Measurements from ENCODE around the gene TNS1.

Gene TNS1

DNA sequence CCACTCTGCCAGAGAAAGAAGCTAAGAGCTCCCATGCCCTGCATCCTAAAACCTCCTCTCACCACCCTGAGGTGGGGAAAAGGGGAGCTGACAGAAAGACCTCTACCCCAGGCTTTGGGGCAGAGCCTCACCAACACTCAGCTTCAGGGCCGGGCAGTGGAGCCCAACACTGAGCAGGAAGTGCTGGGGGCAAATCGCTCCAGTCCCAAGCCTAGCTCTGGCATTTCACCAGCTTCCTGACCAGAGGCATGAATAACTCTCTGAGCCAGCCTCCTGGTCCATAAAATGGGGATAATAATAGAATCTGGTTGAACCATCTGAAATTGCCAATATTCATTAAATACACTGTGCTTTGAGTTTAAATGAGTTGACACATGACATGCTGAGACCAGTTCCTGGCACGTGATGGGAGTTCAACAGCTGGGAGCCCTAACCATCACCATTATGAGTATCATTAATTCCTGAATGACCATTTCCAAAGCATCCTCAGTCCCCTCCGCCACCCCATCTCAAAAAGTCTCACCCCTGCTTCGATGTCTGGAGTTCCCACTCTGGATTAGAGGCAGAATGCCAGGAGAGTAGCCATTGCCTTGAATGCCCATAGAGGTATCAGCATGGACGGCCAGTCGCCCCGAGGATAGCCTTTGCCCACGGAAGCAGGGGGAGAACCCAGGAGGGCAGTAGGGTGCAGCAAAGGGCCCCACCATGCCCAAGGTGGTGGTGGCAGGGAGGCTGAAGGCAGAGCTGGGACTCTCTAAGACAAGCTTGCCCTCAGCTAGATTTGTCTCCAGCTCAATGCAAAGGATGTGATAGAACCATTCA is 153.4 kb downstream of the TNS1 start:
- no peak for DNase-seq (ENCODE audit: low read depth)

DNA sequence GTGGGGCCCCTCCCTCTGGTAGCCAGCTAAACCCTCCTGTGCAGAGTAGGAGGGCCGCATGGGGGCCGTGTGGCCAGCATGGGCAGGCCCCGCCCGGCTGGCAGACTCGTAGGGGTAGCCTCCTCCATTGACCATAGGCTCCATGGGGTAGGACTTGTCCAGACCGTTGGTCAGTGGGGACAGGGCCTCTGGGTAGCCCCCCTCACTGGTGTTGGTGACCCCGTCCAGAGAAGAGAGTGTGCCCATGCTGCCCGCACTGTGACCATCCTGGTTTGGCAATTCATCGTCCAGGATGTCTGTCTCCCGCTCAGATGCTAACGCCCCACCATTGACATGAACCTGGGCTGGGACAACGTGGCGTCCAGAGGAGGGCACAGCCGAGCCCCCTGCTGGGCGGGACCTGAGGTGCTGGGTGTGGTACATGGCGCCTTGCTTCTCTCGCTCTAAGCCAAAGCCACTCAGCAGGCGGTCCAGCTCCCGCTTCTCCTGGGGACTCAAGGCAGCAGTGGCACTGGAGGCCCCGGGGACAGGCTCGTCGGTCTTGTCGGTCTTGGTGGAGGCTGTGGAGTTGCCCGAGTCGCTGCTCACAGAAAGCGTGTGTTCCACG is 154.3 kb downstream of the TNS1 start:
- no peak for DNase-seq (ENCODE audit: low read depth)

DNA sequence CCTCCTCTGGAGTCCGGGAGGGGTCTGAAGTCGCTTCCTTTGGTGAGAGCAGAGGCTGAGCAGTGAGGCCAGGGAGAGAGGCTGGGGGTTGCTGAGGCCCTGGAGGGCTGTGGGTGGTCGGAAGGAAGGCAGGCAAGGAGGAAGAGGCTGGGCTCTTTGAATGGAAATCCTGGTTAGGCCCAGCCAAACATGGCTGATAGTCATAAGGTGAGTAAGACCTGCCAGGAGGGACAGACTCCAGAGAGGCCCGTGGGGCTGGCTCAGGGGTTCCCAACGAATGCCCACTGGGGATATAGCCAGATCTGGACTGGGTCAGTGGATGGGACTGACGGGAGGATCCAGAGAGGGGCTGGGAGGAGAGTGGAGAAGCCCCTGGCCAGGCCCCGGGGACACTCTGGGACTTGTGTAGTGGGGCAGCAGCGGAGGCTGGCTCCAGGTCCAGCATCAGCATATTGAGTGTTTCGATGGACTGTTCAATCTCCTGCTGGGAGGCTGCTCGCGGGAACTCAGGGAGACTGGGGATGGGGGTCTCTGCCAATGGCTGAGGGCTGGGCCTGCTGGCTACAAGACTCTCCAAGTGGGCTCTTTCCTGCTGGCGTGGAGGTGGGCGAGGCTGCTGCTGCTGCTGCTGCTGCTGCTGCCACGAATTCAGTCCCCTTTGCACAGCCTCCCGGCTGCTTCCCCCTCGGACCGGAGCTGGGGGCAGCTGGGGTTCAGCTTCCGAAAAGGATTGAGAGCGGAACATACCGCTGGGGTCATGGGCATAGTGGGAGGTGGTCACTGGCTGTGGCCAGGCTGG is 155.0 kb downstream of the TNS1 start:
- no peak for DNase-seq (ENCODE audit: low read depth)

DNA sequence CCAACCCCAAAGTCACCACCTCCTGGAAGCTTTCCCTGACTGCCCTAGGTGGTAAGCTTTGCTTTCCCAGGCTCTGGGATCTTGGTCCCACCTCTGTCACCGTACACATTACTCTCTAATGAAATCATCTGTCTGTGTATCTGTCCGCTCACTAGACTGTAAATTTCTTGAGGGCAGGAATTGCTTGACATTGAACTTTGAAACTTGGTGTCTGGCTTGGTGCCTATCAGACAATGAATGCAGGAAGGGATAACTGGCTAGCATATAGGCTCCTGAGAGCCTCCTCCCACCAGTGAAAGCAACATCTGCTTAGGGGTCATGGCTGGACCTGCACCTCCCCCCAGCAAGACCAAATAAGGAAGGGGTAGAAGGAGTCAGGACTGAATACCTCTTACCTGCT is 155.7 kb downstream of the TNS1 start:
- no peak for DNase-seq (ENCODE audit: low read depth)

DNA sequence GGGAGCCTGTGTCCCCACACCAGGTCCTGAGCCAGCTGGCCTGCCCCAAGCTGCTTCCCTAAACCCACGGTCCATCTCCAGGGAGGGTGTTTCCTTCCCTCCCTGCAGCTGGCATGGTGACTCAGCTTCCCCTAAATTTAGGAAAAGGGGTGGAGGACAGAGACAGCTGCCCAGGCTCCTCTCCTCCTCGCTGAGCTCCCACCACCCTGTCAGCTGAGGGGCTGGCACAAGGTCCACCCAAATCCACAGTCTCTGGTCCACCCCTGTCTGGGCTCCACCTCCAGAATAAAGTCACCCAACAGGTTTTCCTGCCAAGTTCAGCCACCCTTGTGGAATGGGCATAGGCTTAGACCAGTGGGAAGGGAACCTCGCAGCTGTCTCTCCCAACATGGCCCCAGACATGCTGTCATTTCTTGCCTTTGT is 156.5 kb downstream of the TNS1 start:
- DNase-seq (ENCODE audit: low read depth) = no peak

DNA sequence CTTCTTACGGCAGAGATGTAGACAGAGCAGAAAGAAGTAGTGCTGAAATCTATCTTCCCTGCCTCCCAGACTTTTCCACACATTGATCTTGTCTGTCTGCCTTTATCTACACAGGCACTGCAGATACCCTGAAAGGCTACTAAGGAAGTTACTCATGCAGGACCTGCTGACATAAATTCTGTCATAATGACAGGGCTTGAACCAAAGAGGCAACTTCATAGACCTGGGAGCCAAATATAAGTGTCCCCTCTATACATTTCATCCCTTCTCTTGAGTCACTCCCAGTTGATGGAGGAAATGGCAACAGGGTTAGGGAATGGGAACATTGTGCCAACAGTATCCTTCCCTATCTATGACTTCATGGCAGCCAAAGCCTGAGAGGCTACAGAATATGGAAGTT is 157.5 kb downstream of the TNS1 start:
- DNase-seq (ENCODE audit: low read depth) = no peak

DNA sequence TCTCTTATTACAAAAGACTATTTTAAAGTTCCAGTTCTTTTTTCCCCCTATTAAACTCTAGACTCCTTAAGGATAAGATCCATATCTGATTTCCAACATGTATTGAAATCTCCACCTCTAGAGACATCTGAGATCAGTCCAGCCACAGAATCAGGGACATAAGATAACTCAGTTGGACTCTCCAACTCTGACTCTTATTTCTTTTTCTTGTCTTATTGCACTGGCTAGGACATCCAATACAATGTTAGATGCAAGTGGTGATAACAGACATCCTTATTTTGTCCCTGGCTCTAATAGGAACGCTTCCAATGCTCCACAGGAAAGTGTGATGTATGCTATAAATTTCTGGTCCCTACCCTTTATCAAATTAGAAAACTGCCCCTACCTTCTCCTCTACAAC is 158.1 kb downstream of the TNS1 start:
- no peak for DNase-seq (ENCODE audit: low read depth)

DNA sequence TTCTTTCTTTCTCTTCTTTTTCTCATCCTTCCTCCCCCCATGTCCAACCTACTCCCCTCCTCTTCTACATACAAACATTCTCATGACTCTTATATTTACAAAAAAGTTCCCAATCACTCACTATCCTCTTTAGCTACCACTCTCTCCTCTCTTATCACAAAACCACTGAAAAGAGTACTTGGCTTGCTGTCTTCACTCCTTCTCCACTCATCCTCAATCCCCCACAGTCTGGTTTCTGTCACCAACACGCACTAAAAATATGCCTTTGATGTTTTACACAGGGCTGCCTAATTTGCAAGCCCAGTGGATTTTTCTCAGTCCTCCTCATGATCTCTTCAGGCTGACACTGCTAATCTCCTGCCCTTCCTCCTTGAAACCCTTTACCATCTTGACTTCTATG is 159.5 kb downstream of the TNS1 start:
- no peak for DNase-seq (ENCODE audit: low read depth)

DNA sequence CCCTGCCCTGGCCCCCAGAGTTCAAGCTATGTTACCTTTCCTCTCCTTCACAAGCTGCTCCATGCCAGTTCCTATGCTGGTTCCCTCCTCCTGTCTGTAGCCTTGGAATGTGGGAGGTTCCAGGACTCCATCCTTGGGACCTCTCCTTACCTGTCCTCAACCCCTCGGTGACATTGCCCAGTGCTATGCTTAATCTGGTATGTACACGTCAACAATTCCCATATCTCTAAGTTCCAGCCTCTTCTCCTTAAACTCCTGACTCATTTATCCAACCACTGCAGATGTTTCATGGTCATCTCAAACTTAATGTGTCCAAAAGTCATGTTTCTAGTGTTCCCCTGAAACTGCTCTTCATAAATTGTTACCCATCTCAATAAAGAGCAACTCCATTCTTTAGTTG is 160.8 kb downstream of the TNS1 start:
- no peak for DNase-seq (ENCODE audit: low read depth)

DNA sequence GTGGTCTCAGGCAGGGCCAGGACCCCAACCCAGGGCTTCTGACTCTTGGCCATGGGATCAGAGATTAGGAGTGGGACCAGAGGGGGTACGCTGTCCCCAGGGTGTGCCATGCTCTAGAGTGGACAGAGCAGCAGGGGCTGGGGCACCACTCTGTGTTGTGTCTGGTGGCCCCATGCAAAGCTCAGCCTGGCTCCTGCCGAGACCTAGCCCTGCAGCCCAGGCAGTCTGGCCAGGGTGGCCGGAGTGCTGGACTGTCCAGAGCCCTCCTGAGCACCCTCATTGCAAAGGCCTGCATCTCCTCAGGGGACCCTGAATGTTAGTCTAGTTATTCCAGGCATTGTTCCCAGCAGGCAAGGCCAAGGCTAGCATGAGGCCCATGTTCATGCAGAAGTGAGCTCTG is 162.3 kb downstream of the TNS1 start:
- no peak for DNase-seq (ENCODE audit: low read depth)

DNA sequence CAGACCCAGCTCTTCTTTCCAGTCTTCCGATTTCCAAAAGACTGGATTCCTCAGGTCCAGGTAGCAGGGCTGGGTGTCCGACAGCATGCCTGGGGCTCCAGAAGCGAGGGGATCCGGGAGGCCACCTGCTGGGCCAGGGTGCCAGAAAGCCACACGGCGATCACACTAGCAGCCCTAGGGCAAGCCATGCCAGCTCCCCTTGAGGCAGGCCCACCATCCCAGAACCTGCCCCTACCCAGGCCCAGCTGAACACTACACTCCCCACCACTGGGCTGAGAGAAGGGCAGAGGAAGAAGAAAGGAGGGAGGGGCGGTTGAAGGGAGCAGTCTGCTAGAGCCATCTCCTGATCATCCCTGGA is 163.1 kb downstream of the TNS1 start:
- DNase-seq (ENCODE audit: low read depth) = no peak

DNA sequence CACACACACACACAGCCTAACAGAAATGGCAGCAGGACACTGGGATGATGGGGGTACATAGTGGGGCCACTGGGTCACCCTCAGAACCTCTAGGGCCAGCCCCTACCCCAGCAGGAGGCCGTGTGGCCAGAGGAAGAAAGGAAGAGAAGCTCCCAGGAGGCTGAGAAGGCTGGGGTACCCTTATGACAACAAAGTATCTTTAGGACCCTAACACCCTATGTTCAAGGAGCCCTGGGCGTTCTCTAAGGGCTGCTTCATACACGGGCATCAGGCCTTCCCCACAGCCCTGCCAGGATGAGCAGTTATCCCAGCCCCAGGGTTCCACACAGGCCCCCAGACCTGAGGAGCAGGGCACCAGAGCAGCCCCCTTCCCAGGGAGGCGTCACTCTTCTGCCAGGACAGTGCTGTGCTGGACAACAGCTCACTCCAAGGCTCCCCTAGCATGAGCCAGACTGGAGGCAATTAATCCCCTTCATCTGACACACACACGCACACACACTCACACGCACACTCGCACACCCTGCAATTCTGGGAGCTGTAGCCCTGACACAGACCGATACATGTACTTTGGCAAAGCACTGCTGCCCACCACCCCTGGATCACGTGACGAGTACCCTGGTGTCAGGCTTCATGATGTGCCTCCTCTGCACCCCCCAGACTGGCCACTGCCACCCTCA is 163.6 kb downstream of the TNS1 start:
- no peak for DNase-seq (ENCODE audit: low read depth)

DNA sequence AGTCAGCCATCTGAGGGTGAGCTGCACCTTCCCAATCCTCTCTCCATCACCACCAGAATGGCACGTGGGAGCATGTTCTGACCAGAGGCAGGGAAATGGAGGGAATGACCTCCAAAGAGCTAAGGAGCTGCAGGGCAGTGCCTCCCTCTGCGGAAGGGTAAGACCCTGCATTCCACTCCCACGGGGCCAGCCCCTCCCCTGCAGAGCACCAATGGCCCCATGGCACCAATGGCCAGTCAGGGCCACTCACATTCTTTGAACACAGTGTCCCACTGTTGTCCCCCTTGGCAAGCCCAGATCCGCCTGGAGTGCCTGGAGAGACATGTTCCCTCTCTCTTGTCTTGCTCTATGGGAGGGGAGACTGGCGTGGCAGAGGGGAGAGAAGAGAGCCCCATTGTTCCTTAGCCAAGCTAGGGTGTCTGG is 164.4 kb downstream of the TNS1 start:
- no peak for DNase-seq (ENCODE audit: low read depth)

DNA sequence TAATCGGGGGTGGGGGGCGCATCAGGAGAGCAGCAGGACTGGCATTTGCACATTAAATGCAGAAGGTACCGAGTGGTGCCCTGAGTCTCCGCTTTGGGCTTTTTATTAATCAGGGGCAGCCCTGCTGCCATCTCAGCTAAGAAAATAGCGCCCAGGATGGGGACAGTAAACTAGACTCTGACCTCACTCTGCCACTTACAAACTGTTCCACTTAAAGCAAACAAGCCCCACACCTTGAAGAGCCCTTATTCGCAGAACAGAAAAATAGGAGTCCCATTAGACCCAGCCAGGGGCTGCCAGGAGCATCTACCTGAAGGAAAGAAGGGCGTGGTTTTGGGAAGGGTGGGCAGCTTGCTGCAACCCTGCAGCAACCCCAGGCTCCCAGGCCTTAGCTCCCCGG is 165.3 kb downstream of the TNS1 start:
- no peak for DNase-seq (ENCODE audit: low read depth)

DNA sequence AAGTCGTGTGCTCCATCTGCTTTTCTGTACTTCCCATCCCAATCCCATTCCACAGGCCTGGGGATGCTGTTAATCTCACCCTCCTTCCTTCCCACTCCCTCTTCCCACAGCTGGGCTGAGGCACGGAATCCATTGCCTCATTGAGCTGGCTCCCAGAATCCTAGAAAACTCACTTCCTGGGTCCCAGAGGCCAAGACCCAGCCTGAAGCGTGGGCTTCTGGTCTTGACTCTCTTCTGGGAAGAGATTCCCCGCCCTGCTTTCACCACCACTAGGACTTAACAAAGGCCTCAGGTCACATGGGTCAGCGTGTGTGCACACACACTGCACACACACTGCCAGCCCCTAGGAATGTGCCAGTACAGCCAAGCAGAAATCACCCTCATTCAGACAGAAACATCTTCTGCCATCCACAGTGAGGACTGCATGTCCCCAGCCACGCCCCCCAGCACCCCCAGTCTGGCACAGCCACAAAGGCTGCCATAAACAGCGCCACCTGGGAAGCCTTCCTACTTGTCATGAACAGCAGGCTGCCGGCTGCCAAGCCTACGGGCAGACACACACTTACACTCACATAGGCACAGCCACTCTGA is 165.8 kb downstream of the TNS1 start:
- no peak for DNase-seq (ENCODE audit: low read depth)

DNA sequence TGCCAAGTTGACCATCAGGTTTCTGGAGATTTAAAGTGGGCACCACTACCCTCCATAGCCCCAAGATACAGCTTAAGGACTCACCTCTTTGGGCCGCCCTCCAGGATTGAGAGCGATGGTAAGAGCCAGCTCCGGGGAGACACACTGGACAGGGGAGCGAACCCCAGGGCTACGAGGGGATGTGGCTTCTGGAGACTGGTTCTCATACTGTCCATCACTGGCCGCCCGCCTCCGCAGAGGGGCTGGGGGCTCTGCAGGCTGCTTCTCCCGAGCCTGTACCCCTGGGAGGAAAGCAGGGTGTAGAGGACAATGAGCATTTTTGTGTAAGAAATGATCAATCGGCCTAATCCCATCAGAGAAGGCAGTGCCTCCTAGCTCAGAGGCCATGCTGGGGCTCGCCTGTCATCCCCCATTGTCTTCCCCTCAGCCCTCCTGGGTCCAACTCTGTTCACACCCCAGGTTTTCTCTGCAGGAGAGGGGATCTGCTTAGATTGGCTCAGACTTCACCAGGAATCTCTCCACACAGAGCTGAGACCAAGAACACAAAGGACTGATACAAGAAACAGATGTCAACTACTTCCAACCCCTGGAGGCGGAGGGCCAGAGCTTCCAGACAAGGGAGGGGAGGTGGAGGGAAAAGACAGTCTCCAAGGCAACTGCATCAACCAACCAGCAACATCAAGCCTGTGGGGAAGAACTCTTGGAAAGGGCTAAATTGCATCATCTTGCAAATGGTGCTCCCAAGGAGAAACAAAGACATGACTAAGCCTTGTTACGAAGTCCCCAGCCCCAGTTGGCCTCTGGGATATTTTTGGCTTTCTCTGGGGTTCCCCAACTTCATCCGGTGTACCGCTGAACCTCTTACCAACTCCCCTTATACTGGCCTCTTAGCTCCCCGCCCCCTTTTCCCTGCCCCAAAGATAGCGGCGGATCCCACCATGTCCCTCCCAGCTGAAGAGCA is 166.6 kb downstream of the TNS1 start:
- DNase-seq (ENCODE audit: low read depth) = no peak

DNA sequence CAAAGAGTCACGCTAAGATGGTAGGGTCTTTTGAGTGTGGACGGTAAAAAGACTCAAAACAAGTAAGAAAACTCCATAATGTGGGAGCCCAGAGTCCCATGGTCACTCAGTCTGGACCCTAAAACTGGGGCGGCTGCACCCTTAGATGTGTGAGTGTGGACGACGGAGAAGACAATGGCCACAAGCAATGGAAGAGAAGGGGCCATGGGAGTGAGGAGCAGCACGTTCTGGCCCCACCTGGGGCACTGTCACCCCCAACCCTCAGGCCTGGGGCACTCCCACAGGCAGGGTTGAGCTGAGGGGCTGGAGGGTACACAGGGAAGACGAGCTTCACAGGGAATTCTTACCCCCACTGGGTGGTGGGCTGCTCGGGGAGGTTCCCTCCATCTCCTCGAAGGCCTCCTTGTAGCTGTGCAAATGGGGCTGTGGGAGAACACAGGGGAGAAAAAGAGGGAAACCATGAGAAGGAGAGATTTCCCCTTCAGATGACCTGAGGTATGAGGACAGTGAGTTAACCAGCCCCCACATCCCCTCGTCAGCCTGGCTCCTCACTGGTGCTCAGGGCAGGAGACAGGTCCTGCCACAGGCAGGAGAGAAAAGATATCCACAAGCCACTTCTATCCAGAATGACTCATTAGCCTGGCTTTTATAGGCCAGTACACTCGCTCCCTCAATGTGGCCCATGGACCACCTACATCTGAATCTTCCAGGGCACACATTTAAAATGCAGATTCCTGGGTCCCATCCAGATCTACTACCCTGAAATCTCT is 167.9 kb downstream of the TNS1 start:
- no peak for DNase-seq (ENCODE audit: low read depth)

DNA sequence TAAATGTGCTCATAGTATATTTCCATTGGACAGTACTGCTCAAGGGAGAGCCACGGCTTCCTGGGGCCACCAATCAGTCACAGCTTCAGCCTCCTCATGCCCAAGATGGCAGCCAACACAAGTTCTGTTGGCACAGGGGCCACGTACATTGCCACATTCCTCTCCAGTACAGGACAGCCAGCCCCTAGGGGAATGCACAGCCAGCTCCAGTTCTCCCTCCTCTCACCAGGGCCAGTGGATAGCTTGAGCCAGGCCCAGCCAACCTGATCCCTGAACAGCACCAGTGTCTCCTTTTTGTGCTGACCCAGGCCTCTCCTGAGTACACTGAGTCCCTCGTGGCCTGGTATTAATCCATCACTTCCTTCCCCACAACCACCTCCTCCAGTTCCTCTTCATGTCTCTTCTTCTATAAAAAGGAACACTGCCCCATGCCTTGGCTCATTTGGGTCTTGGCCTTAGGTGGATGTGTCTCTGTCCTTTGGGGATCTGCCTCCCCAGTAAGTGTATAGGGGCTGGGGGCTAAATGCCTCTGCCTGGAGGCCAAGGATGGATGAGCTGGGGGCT is 168.7 kb downstream of the TNS1 start:
- DNase-seq (ENCODE audit: low read depth) = no peak

DNA sequence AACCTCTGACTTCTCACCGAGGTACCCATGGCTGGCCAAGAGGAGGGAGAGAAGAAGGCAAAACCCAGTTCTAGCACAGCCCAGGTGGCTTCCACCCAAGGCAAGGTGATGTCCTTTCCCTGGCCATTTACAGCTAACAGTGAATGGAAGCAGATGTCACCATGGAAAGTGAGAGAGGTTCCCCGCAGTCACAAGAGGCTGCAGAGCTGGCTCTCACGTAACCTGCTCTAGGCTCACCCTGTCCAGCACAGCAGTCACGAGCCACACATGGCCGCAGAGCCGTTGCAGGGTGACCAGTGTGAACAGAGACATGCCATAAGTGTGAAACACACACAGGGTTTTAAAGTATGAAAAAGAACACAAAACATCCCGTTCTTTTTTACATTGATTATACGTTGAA is 169.4 kb downstream of the TNS1 start:
- no peak for DNase-seq (ENCODE audit: low read depth)

DNA sequence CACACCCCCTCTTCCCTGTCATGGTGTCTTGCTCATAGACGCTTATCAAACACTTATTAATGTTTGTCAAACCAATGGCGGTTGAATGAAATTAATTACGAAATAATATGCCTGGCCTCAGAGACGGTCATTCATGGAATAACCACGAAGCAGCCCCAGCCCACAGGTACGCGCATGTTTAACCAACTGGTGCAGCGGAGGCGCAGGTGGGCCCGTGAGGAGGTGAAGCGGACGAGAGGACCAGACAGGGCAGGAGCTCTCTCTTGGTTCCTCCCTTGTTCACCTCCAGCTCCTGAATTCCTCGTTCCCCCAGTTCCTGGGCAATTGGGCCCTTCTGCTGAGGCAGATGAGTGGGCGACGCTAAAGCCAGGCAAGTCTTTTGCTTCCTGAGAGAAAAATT is 169.8 kb downstream of the TNS1 start:
- no peak for DNase-seq (ENCODE audit: low read depth)

Data from stimulated activated CD8-positive, alpha-beta memory T cell treated with anti-CD3 and anti-CD28 coated beads, Interleukin-12 subunit alpha, Interleukin-12 subunit beta, amount 100 ng/mL, for 1 hour (primary cell).